GM19099 (cell line): ENCODE measurements around the gene NAP1L5.

ENCODE experiments used
- POLR2A ChIP-seq: IDR thresholded peaks from 3 replicates; pipeline ENCODE4 v1.6.1; 2011; ENCODE audit warnings: low read depth; ENCODE audit not compliant: insufficient read length; ENCODE audit errors: extremely low read depth

NAP1L5 gene

GRCh38 chr4:88698519-88698918 lies 890 bp upstream of the NAP1L5 start:
- no peak for TF ChIP-seq POLR2A

- TF ChIP-seq POLR2A, result no peak
These were observed 488 bp downstream of the NAP1L5 start for GRCh38 chr4:88697141-88697540.

GRCh38 chr4:88696630-88697029 lies 999 bp downstream of the NAP1L5 start:
- no peak for TF ChIP-seq POLR2A

GRCh38 chr4:88693792-88694191 lies 3.8 kb downstream of the NAP1L5 start:
- no peak for TF ChIP-seq POLR2A

- TF ChIP-seq POLR2A, result no peak
These were observed 7.3 kb downstream of the NAP1L5 start for GRCh38 chr4:88690355-88690754.

- TF ChIP-seq POLR2A, result no peak
These were observed 16.4 kb downstream of the NAP1L5 start for GRCh38 chr4:88681209-88681608.

GRCh38 chr4:88675543-88675942 lies 22.1 kb downstream of the NAP1L5 start:
- TF ChIP-seq POLR2A, result no peak

- no peak for TF ChIP-seq POLR2A
These were observed 22.6 kb downstream of the NAP1L5 start for GRCh38 chr4:88674979-88675378.

GRCh38 chr4:88674565-88674964 lies 23.1 kb downstream of the NAP1L5 start:
- TF ChIP-seq POLR2A, result no peak

- no peak for TF ChIP-seq POLR2A
These were observed 23.7 kb downstream of the NAP1L5 start for GRCh38 chr4:88673886-88674285.

GRCh38 chr4:88672987-88673386 lies 24.6 kb downstream of the NAP1L5 start:
- no peak for TF ChIP-seq POLR2A

GRCh38 chr4:88661739-88662138 lies 35.9 kb downstream of the NAP1L5 start:
- no peak for TF ChIP-seq POLR2A

GRCh38 chr4:88660446-88661294 lies 37.0 kb downstream of the NAP1L5 start:
- TF ChIP-seq POLR2A, result no peak

GRCh38 chr4:88659890-88660208 lies 37.8 kb downstream of the NAP1L5 start:
- no peak for TF ChIP-seq POLR2A

- no peak for TF ChIP-seq POLR2A
These were observed 38.4 kb downstream of the NAP1L5 start for GRCh38 chr4:88659055-88659889.

GRCh38 chr4:88655226-88655625 lies 42.4 kb downstream of the NAP1L5 start:
- no peak for TF ChIP-seq POLR2A
